Naive B cell (primary cell): ENCODE data around the gene AMBRA1. TPM values are rescaled to one million over a fixed set of nuclear protein-coding genes. Genes with fewer than 3 reads are reported as not detected.
A peak's percentile ranks its signal among the peaks of the same experiment; 100 is the strongest.

Source experiments
- ATAC-seq, 2 donors: fragments of 150-1000 bp; cut with Tn5 transposase; 2 replicates each; pipeline ENCODE4 v1.10.0; 2021; ENCODE audit warnings: low read depth in 2 of 2, mild to moderate bottlenecking in 2 of 2, moderate library complexity in 2 of 2
- DNase-seq: peaks from one replicate; pipeline ENCODE4 v3.0.0; 2022
- H3K27ac Mint-ChIP-seq, 6 donors: one replicate each; pipeline ENCODE4 v1.8.0; 2020 to 2022; ENCODE audit warnings: mild to moderate bottlenecking in 6 of 6, mixed read lengths in 6 of 6, moderate library complexity in 5 of 6, inconsistent platforms in 2 of 6
- H3K27me3 Mint-ChIP-seq, 3 donors: one replicate each; pipeline ENCODE4 v1.8.0; 2021 to 2022; ENCODE audit warnings: mixed read lengths in 3 of 3, mild to moderate bottlenecking in 1 of 3
- H3K36me3 Mint-ChIP-seq, 2 donors: one replicate each; pipeline ENCODE4 v1.8.0; 2020 to 2022; ENCODE audit warnings: mixed read lengths in 2 of 2, inconsistent platforms in 1 of 2, mild to moderate bottlenecking in 1 of 2
- H3K4me1 Mint-ChIP-seq, 3 donors: one replicate each; pipeline ENCODE4 v1.8.0; 2020 to 2022; ENCODE audit warnings: mixed read lengths in 3 of 3, inconsistent platforms in 1 of 3, mild to moderate bottlenecking in 1 of 3, moderate library complexity in 1 of 3
- H3K4me3 Mint-ChIP-seq, 8 donors: one replicate each; pipeline ENCODE4 v1.8.0; 2020 to 2022; ENCODE audit warnings: mild to moderate bottlenecking in 8 of 8, mixed read lengths in 8 of 8, moderate library complexity in 8 of 8, inconsistent platforms in 2 of 8
- H3K9me3 Mint-ChIP-seq, 7 donors: one replicate each; pipeline ENCODE4 v1.8.0; 2020 to 2022; ENCODE audit warnings: mixed read lengths in 7 of 7, mild to moderate bottlenecking in 5 of 7, inconsistent platforms in 2 of 7, moderate library complexity in 1 of 7
- polyA plus RNA-seq, 6 donors: library from polyadenylated mRNA; unstranded; fragments of 300-500 nt; fragmentation: Illumina TruSeq; gene quantifications; one replicate each; pipeline ENCODE4 v1.2.3, GENCODE V29; 2021; ENCODE audit warnings: low read depth in 6 of 6

The AMBRA1 gene
- polyA plus RNA-seq, 6 donors from 2014 or later, result 6.6 to 11.3 (median 7.8) TPM

DNA sequence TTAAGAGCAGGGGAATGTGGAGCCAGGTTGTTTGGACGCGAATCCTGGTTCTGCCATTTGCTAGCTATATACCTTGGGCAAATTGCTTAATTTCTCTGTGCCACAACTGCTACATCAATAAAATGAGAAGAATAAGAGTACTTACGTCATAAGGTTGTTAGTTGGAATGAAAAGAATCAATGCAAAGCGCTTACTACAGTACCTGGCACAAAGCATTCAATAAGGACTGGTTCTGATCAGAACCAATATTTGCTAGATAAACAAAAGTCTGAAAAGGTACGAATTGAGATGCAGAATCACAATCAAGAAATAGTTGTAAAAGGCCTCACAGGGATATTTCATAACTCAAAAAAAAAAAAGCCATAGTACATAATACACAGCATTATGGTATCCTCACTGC, 11.2 kb downstream of the AMBRA1 start:
- H3K27ac Mint-ChIP-seq, result no peak overlapping the region
- peaks cover 0 to 8% of the 10 kb centered on the region in 2 donors for H3K36me3 Mint-ChIP-seq
- no peak overlapping the region for H3K4me3 Mint-ChIP-seq
- H3K9me3 Mint-ChIP-seq, result peaks cover 0 to 3% (median 0%) of the 10 kb centered on the region in 7 donors
- no peak for DNase-seq
- no peaks in the 10 kb centered on the region for H3K27me3 Mint-ChIP-seq
- peaks cover 23 to 29% (median 25%) of the 10 kb centered on the region in 3 donors for H3K4me1 Mint-ChIP-seq
- ATAC-seq, result no peak

DNA sequence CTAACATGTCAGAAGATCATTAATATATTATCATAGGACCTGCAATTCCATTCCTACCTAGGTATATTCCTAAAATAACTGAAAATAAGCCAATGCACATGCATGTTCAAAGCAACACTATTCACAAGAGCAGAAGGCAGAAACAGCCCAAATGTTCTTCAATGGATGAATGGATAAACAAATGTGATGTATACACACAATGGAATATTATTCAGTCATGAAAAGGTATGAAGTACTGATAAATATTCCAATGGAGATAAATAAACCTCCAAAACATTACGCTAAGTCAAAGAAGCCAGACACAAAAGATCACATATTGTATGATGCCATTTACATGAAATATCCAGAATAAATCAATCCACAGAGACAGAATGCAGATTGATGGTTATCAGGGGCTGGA, 16.8 kb downstream of the AMBRA1 start:
- Mint-ChIP-seq H3K9me3 (peaks cover 0 to 3% (median 0%) of the 10 kb centered on the region in 7 donors), H3K4me3 (no peak overlapping the region), H3K4me1 (peaks cover 27 to 44% (median 40%) of the 10 kb centered on the region in 3 donors), H3K36me3 (peaks cover 0 to 4% of the 10 kb centered on the region in 2 donors), H3K27ac (no peak overlapping the region), H3K27me3 (no peaks in the 10 kb centered on the region)
- no peak for ATAC-seq
- no peak for DNase-seq

DNA sequence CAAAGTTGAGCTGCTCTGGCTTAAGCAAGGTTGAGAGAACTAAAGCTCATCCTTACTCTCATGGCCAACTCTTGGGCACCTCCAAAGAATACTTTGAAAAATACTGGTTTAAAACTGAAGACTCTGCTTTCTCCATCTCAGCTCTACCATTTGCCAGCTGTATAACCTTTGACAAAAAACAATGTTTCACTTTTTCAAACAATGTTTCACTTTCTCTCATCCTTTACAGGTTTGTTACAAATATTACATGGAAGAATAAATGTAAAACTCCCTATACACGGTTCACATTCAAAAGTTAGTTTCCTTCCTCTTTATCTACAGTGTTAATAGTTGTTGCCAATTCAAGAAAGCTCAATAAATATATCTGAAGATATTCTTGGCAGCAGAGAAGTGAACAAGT, 19.2 kb downstream of the AMBRA1 start:
- no peak for ATAC-seq
- Mint-ChIP-seq H3K27me3 (no peaks in the 10 kb centered on the region), H3K27ac (peak overlapping the region in 3 of 6 donors; percentile 7 to 62 (median 54)), H3K9me3 (peaks cover 0 to 3% (median 0%) of the 10 kb centered on the region in 7 donors), H3K4me1 (peaks cover 22 to 31% (median 27%) of the 10 kb centered on the region in 3 donors), H3K4me3 (peak overlapping the region in 1 of 8 donors; percentile 37), H3K36me3 (no peaks in the 10 kb centered on the region)
- no peak for DNase-seq

DNA sequence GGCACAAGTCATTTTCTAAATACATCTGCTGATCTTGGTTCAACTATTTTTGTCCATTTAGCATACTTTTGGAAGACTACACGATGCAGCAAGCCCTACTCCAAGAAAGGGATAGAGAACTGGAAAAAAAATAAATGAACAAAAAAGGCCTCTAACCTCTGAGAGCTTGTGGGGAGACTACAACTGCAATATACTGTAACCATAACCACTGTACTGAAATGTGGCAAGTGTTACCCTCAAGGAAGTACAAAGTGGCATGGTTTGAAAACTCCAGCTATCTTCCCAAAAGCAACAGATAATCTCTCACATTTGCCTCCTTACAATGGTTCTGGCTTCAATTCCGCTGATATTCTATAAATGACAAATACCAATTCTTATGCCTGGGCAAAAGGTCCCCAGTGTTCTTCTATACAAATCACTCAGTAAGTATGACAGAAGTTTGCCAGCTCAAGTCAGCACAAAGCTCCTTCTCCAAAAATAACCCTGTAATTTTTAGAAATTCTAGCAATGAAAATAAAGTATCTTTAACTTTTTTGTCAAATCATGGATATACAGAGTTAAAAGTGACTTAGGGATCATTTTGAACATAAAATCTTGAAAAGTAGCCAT, 22.9 kb downstream of the AMBRA1 start:
- Mint-ChIP-seq H3K27ac (no peak overlapping the region), H3K27me3 (no peaks in the 10 kb centered on the region), H3K4me1 (peaks cover 15 to 25% (median 17%) of the 10 kb centered on the region in 3 donors), H3K9me3 (peaks cover 0 to 3% (median 0%) of the 10 kb centered on the region in 7 donors), H3K36me3 (no peaks in the 10 kb centered on the region), H3K4me3 (no peak overlapping the region)
- DNase-seq, result no peak
- no peak for ATAC-seq

DNA sequence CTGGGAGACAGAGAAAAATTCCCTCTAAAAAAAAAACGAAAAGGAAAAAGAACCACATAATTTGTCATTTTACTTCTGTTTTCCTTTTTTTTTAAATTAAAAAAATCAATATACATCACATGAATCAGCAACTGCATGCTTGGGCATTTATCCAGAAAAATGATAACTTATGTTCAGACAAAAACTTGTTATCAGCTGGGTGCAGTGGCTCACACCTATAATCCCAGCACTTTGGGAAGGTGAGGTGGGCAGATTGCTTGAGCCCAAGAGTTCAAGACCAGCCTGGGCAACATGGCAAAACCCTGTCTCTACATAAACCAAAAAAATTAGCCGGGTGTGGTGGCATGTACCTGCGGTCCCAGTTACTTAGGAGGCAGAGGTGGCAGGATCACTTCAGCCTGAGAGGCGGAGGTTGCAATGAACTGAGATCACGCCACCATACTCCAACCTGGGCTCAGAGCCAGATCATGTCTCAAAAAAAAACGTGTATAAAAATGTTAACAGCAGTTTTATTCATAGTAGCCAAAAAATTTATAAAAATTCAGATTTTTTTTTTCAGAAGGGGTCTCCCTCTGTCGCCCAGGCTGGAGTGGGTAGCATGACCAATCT, 28.5 kb downstream of the AMBRA1 start:
- H3K9me3 Mint-ChIP-seq, result no peaks in the 10 kb centered on the region
- no peaks in the 10 kb centered on the region for H3K36me3 Mint-ChIP-seq
- ATAC-seq (no peak), DNase-seq (no peak)
- no peak overlapping the region for H3K4me3 Mint-ChIP-seq
- H3K27me3 Mint-ChIP-seq, result no peaks in the 10 kb centered on the region
- H3K27ac Mint-ChIP-seq, result no peak overlapping the region
- peaks cover 20 to 27% (median 23%) of the 10 kb centered on the region in 3 donors for H3K4me1 Mint-ChIP-seq

DNA sequence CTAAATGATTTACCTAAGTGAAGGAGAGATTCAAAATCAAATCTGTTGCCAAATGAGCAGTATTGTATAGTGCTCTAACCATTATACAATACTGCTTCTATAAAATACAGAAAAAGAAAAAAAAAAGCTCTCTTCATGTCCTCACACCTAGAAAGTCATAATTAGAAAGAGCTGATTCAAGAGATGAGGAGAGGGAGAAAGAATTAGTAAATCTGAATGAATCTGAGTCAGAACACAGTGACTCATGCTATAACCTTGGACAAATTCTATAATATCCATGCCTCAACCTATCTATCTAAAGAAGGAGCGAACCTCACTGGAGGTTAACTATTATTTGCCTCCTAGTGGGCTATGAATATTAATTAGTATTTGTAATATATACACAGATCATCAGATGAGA, 29.4 kb downstream of the AMBRA1 start:
- H3K4me3 Mint-ChIP-seq, result no peak overlapping the region
- no peak for ATAC-seq
- DNase-seq, result no peak
- H3K9me3 Mint-ChIP-seq, result no peaks in the 10 kb centered on the region
- H3K27ac Mint-ChIP-seq, result peak overlapping the region in 1 of 6 donors; percentile 47
- no peaks in the 10 kb centered on the region for H3K27me3 Mint-ChIP-seq
- peaks cover 28 to 35% (median 29%) of the 10 kb centered on the region in 3 donors for H3K4me1 Mint-ChIP-seq
- no peaks in the 10 kb centered on the region for H3K36me3 Mint-ChIP-seq

DNA sequence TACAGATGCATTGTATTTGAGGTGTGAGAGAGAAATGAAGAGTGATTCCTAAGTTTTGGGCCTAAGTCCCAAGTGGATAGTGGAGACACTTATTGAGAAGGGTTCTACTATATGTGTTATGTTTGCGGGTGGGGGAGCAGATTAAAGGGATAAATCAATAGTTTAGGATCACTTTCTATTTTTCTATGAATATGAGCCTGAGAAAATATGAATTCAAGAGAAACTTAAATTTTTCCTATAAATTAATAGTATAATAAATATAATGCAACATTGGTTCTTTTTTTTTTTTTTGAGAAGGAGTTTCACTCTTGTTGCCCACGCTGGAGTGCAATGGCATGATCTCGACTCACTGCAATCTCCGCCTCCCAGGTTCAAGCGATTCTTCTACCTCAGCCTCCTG, 31.3 kb downstream of the AMBRA1 start:
- peaks cover 29 to 44% (median 39%) of the 10 kb centered on the region in 3 donors for H3K4me1 Mint-ChIP-seq
- peak overlapping the region in 3 of 6 donors; percentile 0 to 76 (median 53) for H3K27ac Mint-ChIP-seq
- no peak for DNase-seq
- H3K9me3 Mint-ChIP-seq, result no peaks in the 10 kb centered on the region
- ATAC-seq, result no peak
- no peaks in the 10 kb centered on the region for H3K27me3 Mint-ChIP-seq
- no peak overlapping the region for H3K4me3 Mint-ChIP-seq
- no peaks in the 10 kb centered on the region for H3K36me3 Mint-ChIP-seq

DNA sequence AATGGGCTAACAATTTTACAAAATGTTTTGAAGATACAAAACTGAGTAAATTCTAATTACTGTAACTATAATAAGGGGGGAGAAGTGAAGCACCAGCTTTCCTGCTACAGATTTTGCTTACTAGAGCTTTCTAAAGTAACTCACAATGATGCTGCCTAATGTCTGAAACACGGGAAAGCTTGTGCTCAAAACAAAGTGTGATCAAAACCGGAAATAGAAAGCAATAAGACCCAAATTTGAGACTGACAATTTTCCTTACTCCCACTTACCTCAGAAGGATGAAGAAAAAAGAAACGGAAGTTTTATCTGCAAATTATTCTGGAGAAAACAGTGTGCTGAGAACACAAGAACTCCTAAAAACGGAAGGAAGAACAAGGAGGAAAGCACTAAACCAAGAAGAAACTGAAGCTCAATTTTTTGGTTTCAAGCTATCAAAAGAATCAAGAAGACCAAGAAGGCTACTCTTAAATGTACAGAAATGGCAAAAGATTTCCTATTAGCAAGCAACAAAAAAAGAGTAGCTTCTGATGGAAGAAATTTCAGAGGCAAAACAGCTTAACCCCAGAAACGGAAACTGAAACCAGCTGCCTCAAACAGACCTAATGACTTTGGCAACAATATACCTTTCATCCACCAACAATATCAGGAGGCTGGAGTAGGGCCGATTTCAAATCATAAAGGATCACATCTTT, 33.4 kb downstream of the AMBRA1 start:
- Mint-ChIP-seq H3K9me3 (no peaks in the 10 kb centered on the region), H3K4me1 (peaks cover 33 to 50% (median 45%) of the 10 kb centered on the region in 3 donors), H3K36me3 (no peaks in the 10 kb centered on the region), H3K4me3 (peak overlapping the region; percentile 70 to 89 (median 83)), H3K27me3 (no peaks in the 10 kb centered on the region), H3K27ac (peak overlapping the region; percentile 16 to 86 (median 66))
- peak; percentile 60 to 64 for ATAC-seq
- DNase-seq, result no peak

DNA sequence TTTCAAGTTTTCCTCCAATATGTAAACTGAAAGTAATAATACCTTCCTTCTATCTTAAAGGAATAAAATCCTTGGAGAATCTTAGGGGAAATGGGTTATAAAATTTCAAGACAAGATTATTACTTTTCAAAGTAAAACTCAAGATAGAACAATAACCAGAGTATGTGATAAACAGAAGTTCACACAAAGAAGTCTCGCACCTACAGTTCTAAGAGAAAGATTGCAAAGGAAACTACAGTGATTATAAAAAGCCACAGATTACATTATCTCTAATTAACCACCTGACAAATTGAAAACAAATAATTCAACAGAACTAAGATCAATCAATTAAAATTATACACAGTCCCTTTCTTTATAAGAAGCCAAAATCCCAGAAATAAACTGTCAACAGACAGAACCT, 34.0 kb downstream of the AMBRA1 start:
- H3K9me3 Mint-ChIP-seq, result no peaks in the 10 kb centered on the region
- peak overlapping the region in 6 of 8 donors; percentile 70 to 89 (median 86) for H3K4me3 Mint-ChIP-seq
- no peak for ATAC-seq
- no peaks in the 10 kb centered on the region for H3K27me3 Mint-ChIP-seq
- peak overlapping the region in 5 of 6 donors; percentile 16 to 76 (median 44) for H3K27ac Mint-ChIP-seq
- no peaks in the 10 kb centered on the region for H3K36me3 Mint-ChIP-seq
- DNase-seq, result no peak
- peaks cover 39 to 56% (median 51%) of the 10 kb centered on the region in 3 donors for H3K4me1 Mint-ChIP-seq

DNA sequence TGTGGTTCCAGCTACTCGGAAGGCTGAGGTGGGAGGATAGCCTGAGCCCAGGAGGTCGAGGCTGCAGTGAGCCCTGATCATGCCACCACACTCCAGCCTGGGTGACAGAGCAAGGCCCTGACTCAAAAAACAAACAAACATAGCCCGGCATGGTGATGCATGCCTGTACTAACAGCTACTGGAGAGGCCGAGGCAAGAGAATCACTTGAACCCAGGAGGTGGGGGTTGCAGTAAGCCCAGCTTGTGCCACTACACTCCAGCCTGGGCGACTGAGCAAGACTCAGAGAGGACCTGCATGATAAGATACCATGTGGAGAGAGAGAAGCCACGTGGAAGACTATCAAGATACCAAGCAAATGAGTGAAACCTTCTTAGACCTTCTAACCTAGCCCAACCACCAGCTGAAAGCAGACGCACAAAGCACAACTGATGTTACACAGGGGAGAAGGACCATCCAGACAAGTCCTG, 36.1 kb downstream of the AMBRA1 start:
- H3K4me1 Mint-ChIP-seq, result peaks cover 49 to 68% (median 64%) of the 10 kb centered on the region in 3 donors
- H3K27ac Mint-ChIP-seq, result peak overlapping the region in 2 of 6 donors; percentile 13 to 54
- ATAC-seq, result no peak
- no peaks in the 10 kb centered on the region for H3K36me3 Mint-ChIP-seq
- H3K9me3 Mint-ChIP-seq, result no peaks in the 10 kb centered on the region
- H3K27me3 Mint-ChIP-seq, result no peaks in the 10 kb centered on the region
- DNase-seq, result no peak
- H3K4me3 Mint-ChIP-seq, result peak overlapping the region in 2 of 8 donors; percentile 29 to 44

DNA sequence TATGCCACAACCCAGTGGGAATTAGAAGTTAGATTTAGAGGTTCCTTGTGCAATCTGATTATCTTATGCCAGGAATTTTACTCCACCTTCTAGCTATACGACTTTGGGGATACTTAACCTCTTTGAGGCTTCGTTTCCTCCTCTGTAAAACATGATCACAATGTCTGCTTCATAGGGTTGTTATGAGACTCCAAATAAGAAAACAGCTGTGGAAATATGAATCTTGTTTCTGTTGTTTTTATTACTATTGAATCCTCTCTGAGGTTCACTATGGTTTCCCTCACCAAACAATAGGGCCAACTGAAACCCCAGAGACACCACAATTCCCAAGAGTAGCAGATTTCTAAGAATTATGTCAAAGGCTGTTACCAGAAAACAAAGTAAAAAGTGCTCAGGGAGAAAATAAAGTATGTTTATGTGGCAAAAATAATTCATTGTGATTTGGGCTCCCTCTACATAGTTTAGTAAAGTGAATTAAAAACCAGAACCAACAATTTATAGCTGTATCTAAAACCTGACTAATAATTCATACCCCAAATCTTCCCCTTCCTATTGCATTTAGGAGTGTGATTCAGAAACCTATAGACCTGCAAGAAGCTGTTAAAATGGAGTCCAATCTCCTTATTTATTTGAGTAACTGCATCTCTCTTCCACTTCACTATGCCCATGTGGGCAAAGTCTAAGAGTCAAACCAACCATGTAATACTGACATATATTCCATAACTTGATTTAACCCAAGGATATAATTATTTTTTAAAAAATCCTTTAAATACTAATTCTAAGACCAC, 38.4 kb downstream of the AMBRA1 start:
- no peak for DNase-seq
- no peaks in the 10 kb centered on the region for H3K9me3 Mint-ChIP-seq
- no peaks in the 10 kb centered on the region for H3K27me3 Mint-ChIP-seq
- H3K36me3 Mint-ChIP-seq, result no peaks in the 10 kb centered on the region
- H3K4me3 Mint-ChIP-seq, result no peak overlapping the region
- peak overlapping the region in 3 of 6 donors; percentile 36 to 60 (median 58) for H3K27ac Mint-ChIP-seq
- peaks cover 32 to 52% (median 49%) of the 10 kb centered on the region in 3 donors for H3K4me1 Mint-ChIP-seq
- peak; percentile 21 to 37 for ATAC-seq

DNA sequence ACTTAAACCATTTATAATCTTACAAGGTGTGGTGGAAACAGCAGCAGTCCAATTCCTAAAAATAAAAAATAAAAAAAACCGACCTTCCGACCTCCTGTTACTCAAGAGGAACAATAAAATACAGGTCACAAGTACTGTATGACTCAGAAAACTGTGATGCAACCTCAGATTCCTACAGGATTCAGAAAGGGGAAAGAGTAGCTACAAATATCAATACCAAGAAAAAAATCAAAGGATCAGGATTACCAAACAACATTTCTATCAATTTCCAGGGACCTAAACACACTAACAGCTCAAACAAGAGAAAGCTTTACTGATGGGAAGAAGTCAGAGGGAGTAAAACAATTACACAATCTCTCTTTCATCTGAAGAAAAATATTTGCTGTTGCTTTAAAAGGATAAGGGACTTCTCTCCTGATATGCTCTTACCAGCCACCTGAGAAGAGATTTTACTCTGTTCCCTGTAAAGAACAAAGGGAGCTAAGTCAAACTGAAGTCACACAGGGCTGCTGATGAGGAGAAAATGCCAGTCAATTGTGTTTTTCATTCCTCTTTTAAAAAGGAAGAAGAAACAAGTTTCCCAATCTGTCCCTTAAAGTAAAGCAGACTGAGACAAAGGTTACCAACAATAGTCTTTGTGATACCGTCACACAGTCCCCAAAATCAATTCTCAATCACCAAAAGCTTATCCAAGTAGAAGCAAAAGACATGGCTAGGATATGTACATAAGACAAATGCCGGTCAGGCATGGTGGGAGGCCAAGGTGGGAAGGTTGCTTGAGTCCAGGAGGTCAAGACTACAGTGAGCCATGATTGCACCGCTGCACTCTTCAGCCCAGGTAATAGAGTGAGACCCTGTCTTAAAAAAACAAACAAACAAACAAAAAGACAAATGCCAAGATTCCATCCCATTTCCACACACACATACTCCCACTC, 39.3 kb downstream of the AMBRA1 start:
- DNase-seq (no peak), ATAC-seq (no peak)
- Mint-ChIP-seq H3K36me3 (no peaks in the 10 kb centered on the region), H3K27ac (peak overlapping the region in 5 of 6 donors; percentile 18 to 69 (median 35)), H3K4me1 (peaks cover 29 to 43% (median 39%) of the 10 kb centered on the region in 3 donors), H3K27me3 (no peaks in the 10 kb centered on the region), H3K4me3 (no peak overlapping the region), H3K9me3 (no peaks in the 10 kb centered on the region)
